ENCODE data around the gene TBX1.
"Not testable (repeated sequence)": the region's sequence is repeated elsewhere in the genome, so short reads cannot be mapped to it uniquely, and the experiment has no call there.

The TBX1 gene

DNA sequence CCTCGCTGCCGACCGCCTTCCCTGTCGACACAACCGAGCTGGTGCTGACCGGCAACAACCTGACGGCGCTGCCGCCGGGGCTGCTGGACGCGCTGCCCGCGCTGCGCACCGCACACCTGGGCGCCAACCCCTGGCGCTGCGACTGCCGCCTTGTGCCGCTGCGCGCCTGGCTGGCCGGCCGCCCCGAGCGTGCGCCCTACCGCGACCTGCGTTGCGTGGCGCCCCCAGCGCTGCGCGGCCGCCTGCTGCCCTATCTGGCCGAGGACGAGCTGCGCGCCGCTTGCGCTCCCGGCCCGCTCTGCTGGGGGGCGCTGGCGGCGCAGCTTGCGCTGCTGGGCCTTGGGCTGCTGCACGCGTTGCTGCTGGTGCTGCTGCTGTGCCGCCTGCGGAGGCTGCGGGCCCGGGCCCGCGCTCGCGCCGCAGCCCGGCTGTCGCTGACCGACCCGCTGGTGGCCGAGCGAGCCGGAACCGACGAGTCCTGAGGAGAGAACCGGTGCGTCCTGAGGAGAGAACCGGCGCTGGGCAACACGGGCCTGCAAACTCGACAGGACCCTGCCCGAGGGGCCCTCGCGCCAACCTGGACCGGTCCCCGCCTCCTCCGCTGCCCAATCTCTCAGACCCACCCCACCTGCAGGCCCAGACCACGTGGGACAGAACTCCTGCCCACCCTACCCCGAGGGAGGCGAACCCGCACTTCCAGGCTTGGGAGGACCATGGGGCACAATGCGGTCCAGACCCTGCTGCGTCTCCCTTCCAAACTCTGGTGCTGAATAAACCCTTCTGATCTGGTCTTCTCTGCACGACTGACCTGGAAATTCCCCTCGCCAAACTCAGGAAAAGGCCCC, 36.4 kb upstream of the TBX1 start:
- no peak for DNase-seq

DNA sequence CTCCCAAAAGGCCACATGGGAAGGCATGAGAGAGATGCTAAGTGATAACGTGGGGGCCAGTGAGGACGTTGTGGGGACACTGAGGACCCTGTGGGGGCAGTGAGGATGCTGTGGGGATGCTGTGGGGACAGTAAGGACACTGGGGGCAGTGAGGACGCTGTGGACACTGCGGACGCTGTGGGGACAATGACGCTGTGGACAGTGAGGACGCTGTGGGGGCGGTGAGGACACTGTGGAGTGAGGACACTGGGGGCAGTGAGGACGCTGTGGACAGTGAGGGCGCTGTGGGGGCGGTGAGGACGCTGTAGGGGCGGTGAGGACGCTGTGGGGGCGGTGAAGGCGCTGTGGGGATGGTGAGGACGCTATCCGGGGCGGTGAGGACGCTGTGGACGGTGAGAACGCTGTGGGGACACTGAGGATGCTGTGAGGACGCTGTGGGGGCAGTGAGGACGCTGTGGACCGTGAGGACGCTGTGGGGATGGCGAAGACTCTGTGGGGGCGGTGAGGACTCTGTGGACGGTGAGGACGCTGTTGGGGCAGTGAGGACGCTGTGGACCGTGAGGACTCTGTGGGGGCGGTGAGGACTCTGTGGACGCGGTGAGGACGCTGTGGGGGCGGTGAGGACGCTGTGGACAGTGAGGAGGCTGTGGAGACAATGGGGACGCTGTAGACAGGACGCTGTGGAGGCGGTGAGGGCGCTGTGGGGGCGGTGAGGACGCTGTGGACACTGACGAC, 35.5 kb upstream of the TBX1 start:
- no peak for DNase-seq

GRCh38 chr22:19726064-19726788, 34.4 kb upstream of the TBX1 start:
- DNase-seq = not testable (repeated sequence)

GRCh38 chr22:19727310-19728150, 33.0 kb upstream of the TBX1 start:
- DNase-seq = no peak

DNA sequence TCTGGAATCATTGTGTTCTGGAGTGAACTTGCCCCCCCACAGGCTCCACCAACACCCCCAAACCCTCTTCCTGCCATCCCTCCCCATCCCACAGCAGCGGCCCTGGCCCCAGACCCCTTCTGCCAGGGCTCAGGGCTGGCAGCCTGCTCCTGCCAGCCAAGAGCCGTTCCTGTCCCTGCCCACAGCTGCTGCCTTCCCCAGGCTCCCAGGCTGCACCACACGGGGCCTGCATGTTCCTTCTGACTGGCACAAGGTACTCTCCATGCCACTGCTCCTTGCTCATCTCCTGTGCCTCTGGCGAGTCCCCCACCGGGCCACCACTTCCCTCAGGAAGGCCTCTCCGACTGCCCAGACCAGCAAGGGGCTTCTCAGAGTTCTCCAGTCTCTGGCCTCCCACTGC, 32.3 kb upstream of the TBX1 start:
- no peak for DNase-seq

GRCh38 chr22:19728836-19729235, 31.7 kb upstream of the TBX1 start:
- DNase-seq = no peak

DNA sequence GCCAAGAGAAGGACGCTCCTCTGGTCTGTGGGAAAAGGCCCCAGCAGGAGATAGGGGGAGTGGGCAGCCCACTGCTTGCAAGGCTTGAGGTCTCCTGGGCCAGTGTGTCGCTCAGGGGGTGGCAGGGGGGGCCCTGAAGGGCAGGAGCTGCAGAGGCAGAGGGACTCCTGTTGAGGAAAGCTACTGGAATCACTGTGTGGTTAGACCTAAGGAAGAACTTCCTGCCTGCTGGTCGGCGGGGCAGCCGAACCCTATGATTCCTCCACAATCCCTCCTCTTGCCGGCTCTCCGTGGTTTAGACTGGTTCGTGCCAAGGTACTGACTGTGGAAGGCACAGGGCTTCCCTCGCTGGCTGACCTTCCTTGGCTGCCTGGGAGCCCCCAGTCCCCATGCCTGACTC, 31.1 kb upstream of the TBX1 start:
- no peak for DNase-seq

DNA sequence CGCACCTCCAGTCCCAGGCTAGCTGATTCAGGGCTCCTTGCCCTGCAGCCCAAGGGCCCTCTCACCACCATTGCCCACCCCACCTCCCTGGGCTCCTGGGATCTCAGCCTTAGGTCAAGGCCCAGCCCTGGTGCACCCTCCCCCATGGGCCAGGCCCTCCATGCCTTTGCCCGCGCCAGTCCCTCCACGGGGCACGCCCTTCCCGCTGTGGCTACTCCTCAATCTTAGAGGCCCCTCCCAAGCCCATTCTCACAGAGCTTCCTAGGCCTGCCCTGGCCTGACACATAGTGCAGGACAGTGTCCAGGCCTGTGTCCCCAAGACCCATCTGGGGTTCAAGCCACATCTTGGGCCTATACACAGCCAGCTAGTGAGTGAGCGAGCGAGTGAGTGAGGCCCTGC, 30.4 kb upstream of the TBX1 start:
- DNase-seq = no peak

DNA sequence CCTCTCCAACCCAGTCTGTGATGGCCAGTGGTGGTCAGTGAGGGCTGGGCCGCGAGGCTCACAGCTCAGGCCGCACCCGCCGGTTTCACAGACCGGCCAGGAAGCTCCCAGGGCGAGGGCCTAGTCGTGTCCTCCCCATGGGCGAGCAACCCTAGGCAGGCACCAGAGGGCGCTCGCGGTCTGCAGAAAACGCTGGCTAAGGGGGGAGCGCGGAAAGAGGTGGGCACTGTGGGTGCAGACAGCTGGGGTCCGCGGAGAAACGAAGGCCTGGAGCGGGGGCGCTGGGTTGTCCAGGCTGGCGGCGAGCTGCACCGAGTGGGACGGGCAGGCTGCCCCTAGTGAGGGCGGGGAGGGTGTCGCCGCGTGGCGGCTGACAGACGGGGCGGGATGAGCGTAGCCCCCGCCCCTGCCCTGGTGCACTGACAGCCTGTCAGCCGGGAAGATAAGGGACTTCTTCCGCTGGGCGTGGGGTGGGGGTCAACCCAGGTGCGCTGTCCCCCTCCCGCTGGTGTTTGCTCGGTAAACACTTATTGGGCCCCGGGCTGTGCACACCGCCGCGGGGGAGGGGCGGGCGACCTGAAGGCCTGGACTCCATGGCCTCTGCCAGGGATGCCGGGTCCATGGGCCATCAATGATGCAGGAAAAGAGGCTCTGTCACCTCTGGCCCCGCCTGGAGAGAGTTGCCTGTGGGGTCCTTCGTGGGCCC, 29.8 kb upstream of the TBX1 start:
- DNase-seq = peak; percentile 71 to 75

- no peak for DNase-seq
Measured at GRCh38 chr22:19731361-19732135, 29.0 kb upstream of the TBX1 start.

GRCh38 chr22:19732403-19733113, 28.0 kb upstream of the TBX1 start:
- no peak for DNase-seq

GRCh38 chr22:19733755-19734154, 26.8 kb upstream of the TBX1 start:
- no peak for DNase-seq

DNA sequence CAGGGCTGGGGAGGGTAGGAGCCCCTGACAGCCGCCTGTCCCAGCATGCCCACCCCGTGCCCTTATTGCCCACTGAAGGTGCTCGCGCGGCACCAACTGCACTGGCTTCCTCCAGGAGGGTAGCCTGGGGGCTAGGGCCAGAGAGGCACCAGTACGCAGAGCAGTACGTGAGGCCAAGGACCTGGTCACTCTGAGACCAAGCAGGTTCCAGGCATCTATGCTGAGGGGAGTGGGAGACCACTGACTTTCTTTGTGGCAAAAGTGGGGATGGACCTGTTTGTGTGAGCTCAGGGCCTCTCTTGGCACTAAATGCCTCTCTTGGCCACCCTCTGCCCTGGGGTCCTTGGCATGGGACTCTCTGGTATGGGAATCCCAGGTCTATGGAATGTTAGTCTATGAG, 26.4 kb upstream of the TBX1 start:
- no peak for DNase-seq

- no peak for DNase-seq
Measured at GRCh38 chr22:19734837-19735382, 25.7 kb upstream of the TBX1 start.

- DNase-seq = no peak
Measured at GRCh38 chr22:19735665-19736510, 24.7 kb upstream of the TBX1 start.

GRCh38 chr22:19737846-19738663, 22.5 kb upstream of the TBX1 start:
- DNase-seq = no peak

- no peak for DNase-seq
Measured at GRCh38 chr22:19738664-19739447, 21.7 kb upstream of the TBX1 start.

All from Kasumi-1 (cell line).